DMS114 treated with DMSO at 0.1 percent for 48 hours (cell line): ENCODE data around the gene NAALADL2.
"Not testable (repeated sequence)": the region's sequence is repeated elsewhere in the genome, so short reads cannot be mapped to it uniquely, and the experiment has no call there.

Source experiments
- DNase-seq: peaks from one replicate; lab custom pipeline; 2025; ENCODE audit not compliant: unreplicated experiment; lab: John Stamatoyannopoulos, UW

The NAALADL2 gene

DNA sequence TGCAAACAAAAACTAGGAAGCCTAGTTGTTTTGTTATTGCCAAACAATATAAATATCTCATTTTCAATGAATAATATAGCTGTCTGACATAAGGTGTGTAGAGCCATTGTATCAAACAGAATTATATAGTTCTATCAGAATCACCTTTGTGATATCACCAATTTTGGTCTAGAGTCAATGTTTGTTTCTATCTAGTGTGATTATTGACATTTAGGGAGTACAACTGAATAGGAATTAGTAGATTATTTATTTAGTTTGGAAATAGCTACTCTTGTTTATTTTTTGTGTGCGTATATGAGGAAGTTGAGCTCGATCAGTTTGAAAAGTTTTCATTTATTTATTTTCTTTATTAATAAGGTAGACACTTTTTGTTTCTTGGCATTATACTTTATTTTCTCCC is 389.7 kb downstream of the NAALADL2 start:
- no peak for DNase-seq

DNA sequence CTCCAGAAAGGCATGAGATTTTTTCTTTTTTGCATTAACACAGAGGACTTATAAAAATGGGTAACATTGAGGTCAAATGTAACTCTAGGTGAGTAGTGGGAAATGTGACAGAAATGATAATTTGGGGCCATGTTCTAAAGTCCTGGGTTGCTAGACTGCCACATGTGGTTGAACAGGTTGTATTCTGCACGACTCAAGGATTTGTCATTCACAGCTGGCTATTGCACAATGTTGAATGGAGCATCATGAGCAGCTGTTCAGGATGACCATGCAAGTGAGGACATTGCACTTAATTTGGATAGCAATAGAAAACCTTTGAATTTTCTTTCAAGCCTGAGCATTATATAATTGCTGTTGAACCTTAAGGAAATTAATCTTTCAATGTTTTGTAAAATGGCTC is 396.6 kb downstream of the NAALADL2 start:
- no peak for DNase-seq

DNA sequence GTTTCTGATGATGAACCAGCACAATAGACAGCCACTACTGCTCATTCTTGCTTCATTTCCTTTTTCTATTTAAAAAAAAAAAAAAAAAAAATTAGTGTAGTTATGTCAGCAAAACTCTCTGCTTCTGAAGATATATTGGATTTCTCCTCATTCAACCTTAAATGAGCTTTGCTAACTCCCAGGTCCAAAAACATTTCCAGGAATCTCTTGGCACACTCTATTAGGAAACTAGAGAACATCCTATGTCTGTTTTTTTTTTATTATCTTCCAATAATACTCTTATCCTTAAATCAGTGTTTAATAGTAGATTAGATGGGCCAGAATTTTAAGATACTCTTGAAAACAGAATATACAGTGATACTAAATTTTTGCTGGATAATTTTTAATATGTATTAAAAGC is 398.0 kb downstream of the NAALADL2 start:
- DNase-seq: no peak

DNA sequence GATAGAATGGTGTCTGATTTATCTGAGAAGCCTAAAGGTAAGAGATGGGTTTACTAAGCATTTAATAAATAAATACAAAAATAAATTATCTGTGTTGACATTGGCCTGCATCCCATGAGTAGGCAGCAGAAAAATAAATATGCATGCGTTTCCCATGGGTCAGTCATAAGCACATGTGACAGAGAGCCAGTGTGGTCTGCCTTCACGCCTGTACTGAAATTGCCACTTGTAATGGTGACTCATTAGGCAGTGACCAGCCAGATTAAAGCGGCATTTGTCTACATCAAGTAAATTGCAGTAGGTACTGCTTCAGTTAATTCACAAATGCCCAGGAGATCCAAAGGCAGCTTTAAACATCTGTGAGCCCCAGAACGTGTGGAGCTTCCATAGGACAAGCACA is 399.6 kb downstream of the NAALADL2 start:
- DNase-seq: no peak

DNA sequence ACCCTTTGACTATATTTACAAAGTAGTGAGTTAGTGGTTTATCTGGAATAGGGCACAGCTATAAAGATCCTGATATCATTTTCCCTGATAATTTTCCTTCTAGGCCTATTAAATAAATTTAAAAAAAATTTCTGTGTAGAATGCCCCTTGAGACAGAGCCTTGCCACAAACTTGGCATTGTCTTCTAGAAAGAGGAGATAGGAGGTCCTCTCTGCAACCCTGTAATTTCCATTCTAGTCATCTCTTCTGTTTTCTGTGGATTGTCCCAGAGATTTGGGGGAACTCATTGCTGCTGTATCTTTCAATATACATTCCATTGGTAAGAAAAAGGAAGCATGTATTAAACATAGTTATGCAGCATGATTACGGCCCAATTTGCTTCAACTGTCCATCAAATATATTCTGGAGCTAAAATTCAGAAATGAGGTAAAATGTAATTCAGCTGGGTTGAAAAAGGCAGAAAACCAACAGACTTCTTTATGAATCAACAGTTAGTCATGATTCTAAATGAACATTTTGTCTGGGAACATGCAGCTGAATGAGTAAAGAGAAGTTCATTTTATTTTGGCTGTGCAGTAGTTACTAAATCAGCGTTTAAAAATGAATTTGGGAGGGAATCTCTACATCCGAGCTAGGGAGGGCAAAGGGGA is 401.1 kb downstream of the NAALADL2 start:
- DNase-seq: no peak

DNA sequence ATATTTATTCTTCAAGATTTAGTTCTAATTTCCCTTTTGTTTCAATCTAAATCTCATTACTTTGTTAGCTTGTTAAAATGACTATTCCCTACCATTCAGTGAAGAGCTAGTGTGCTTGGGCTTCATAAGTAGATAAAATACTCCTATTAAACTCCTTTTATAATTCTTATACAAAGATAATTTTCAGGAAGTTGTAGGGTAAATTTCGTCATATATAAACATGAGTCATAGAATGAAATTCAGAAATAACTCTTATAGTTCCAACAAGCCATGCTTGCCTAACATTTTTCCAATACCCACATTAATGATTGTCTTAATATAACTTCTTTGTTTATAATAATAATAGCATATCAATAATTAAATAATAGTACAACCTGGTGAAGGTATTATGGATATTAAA is 407.3 kb downstream of the NAALADL2 start:
- no peak for DNase-seq

DNA sequence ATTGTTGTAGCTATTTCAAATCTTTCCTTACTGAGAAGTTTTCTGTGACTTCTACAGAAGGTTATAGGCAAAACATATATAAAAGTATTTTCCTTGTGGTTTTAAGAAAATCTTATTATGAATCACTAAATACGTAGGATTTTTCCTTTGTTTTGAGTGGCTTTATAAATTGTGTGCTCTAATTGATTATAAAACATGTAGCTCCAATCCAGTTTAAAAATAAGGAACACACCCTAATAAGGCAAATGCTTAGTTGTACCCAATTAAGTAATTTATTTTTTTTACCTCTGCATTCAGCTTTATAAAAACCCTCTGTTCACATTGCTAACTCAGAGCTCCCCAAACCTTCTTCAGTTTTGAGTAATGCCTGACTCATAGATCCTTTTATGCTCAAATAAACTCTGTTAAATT is 408.0 kb downstream of the NAALADL2 start:
- no peak for DNase-seq

DNA sequence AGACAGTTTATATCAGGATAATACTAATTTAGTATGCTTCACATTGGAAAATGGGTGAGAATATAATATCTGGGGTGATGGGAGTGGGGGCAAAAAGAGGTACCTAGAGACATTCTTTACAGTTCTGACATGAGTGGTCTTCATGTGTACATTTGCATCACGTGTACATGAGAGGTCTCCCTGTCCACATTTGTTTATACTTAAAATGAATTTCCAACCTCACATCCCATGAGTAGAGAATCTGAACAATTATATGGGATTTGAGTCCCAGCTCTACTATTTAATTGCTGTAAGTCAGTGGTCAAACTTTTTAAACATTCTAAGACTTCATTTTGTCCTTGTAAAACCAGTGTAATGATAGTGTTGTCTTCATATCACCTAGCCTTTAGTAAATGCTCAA is 408.4 kb downstream of the NAALADL2 start:
- no peak for DNase-seq

DNA sequence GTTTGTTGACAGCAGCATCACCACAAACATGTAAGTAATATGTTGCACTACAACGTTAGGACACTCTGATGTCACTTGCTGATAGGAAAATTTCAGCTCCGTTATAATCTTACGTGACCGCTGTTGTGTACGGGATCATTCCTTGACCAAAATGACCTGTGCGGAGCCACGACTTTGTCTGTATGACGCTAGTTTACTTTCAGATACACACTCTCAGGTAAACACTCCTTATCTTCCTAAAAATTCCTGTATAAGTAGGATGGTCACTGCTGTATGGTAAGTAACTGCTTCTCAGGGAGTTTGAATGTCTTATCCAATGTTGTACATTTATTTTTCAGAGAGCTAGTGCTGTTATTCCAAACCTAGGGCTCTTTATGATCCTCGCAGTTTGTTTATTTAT is 410.3 kb downstream of the NAALADL2 start:
- DNase-seq: no peak

DNA sequence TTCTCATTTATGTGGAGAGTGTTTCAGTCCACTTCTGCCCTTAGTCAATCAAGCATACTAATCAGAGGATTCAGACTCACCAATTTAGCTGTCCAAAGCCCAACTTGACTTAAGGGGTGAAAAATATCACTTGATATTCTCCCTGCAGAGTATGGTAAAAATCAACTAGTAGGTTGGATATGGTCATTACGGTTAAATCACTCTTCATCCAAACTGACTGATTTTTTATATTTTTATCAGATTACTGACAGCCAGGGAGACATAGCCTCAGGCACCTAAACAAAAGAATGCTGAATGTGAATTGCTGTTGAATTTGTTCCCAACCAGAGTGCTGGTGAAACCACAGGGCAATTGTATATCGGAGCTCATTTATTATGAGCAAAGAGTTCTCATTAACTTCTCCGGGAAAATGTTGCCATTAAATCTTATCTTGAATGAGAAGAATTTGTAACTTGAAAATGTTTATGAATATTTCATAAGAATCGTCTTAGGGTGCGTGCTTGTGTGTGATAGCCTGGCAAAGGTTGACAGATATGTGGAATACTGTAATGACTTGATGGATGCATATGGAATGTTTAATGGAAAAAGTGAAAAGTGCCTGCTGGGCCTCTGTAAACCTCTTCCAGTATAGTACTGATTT is 411.2 kb downstream of the NAALADL2 start:
- no peak for DNase-seq

DNA sequence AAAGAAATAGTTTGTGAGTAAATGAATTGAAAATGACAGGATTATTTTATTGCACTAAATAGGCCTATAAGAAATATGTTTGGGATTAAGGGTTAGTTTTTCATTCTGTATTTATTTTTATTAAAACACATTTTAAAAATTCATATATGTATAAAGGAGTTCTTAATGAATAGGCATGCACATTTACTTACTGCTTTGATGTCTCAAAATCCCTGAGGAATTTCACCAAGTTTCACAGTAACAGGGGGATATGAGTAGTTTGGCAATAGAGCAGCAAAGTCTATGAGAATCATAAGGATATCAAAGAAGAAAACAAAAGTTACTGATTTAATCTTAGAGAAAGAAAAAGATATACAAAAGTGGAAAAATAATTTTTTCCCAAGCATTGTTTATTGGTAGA is 411.7 kb downstream of the NAALADL2 start:
- DNase-seq: no peak

DNA sequence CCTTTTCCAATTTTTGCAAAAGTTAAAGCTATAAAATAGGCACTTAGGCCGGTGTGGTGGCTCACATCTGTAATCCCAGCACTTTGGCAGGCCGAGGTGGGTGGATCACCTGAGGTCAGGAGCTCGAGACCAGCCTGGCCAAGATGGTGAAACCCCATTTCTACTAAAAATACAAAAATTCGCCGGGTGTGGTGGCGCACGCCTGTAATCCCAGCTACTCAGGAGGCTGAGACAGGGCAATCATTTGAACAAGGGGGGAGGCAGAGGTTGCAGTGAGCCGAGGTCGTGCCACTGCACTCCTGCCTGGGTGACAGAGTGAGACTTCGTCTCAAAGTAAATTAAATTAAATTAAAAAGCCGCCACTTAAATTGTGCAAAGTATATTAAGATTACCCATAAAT is 412.3 kb downstream of the NAALADL2 start:
- not testable (repeated sequence) for DNase-seq

DNA sequence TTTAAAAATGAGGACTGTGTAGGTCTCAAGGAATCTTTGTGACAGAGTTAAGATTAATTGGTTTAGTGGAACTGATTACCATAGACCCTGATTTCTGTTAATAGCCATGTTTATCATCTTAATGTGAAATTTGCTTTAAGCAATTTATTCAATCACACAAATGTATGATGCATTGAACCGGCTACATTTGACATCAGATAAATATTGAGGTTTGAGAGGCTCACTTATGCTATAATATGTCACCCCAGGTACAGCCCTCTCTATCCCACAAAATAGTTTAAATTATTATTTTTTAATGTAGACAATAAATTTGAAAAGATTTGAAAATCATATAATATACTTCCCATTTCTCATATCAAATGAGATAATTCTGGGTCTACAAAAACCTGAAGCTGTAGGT is 413.3 kb downstream of the NAALADL2 start:
- DNase-seq: no peak

DNA sequence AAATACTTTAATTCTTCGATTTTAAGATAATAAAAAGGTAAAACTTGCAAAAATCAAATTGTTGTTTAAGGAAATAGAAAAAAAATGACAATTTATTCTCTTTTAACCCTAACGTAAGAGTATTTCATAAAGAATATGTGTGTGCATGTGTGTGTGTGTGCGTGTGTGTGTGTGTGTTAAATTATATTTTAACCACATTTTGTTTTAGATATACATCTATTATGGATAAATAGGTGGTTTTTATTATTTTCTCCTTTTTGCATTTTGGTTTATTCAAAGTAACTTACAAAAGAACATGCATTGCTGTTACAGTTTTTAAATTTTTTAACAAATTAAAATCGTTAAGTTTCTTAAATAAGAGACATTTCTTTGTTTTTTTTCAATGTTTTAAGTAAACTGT is 414.4 kb downstream of the NAALADL2 start:
- DNase-seq: no peak

DNA sequence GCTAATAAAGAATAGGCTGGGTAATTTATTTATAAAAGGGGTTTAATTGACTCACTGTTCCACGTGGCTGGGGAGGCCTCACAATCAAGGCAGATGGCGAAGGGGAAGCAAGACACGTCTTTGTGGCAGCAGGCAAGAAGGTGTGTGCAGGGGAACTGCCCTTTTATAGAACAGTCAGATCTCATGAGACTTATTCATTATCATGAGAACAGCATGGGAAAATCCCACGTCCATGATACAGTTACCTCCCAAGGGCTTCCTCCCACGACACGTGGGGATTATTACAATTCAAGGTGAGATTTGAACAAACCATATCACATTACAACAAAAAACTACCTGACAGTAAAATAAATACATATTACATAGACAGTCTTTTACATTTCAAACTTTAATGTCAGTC is 414.9 kb downstream of the NAALADL2 start:
- DNase-seq: no peak

DNA sequence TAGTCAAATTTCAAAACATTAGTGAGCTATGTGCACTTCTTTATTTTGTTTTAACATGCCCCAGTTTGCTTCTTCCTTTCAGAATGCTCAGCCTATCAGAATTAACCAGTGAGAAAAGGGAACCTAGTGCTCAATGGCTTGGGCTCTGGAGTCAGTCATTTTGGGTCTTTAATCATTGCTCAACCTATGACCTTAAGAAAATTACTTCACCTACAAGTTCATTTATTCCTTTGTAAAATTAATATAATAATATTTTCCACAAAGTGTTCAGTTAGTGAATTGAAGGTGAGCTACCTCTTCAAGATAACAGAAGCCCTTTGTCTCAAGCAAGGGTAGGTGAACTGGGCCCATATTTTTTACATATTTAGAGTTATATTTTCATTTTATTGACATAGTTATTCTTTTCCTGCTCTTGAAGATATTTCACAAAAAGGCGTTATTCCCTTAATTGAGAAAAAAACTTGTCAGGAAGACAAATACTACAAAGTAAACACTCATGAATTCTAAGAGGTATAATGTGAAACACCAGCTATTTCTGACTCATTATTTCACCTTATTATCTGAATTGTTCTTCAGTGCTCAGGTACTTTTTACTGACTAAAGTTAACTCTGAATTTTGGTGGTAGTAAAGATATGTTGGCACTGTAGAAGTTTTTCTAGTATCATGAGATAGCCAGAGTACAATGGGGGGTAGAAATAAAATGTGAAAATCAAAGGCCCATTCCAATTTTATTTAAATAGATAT is 415.5 kb downstream of the NAALADL2 start:
- no peak for DNase-seq

DNA sequence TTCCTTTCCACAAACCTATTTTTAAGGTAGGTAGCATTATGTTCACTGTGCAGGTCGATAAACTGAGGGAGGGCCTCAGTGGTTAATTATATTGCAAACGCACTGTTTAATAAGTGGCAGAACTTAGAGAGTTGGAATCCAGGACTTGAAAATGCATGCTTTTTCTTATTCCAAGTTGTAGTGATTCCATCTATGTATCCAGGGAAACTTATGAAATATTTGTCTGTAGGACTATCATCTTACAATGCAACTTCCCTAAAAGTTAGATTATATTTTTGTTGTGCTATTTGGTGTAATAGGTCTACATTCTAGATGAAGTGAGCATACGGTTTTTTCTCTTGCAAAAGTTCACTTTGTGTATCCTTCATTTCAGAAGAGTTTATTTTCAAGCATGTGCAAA is 419.5 kb downstream of the NAALADL2 start:
- DNase-seq: no peak

DNA sequence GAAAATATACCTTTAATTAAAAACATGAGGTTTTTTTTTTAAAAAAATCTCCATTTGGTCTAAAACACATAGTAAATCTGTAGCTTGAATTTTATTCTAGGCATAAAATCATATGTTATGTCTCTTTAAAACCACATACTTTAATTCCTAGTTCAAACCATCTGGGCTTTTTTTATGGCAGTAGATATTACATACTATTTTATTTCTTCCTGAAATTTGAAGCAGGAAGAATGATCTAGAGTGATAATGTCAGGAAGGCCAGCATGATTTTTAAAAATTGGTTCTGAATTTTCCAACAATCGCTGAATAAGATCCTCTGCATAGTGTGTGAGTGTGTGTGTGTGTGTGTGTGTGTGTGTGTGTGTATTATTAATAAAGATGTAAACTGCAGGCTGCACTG is 420.3 kb downstream of the NAALADL2 start:
- no peak for DNase-seq

DNA sequence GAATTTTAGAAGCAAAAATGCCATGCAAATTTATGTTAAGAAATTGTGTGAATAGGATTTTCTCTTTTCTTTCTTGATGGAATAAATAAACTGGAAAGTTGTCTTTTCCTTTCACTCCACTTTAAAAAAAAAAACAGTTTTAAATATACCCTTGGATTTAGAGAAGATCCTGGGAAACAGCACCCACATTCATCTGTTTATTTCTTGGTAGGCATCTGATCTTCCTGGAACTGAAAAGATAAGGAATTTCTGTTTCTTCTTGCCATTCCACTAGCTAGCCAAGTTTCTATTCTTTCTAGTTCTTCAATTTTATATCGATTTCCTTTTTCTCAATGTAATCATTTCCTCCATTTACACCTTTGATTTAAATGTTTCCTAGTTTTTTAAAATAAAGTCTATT is 420.8 kb downstream of the NAALADL2 start:
- no peak for DNase-seq

DNA sequence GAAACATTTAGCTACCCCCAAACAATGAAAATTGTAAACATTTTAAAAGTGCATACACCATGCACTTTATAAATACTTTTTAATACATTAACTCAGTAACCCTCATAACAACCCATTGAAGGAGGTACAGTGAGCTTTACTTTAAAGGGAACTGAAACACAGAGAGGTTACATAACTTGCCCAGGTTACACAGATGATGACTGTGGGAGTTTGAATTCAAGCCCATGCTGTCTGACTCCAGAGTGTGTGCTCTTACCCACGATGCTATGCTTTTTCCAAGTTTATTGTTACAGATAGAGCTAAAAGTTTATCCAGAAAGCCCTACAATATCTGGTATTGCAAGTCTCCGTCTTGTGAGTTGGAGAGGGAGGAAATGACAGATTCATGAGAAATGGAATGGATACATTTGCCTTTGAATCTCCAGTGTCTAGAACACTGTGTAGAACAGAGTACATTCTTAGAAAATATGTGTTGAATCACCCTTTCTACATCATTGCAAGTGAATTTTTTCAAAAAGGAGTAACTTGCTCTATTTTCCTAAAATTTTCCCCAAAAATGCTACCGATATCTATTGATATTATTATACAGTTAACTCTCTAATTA is 428.3 kb downstream of the NAALADL2 start:
- DNase-seq: no peak

DNA sequence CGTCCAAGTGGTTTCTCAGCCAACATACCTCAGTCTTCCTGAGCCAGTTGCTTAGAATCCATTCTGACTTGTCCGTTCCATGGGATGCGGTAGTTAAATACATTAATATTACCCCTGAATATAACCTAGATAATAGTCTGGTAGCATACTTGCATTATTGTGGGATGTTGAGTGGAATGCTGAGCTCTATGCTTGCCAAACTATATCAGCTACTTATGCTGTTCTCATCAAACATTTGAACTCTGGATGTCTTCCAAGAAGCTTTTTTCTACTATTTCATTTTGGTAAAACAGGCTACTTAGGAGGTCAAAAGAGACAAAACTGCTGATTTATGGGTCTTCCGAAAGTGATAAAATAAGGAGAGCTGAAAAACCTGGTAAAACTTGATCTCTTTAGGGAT is 429.5 kb downstream of the NAALADL2 start:
- DNase-seq: no peak

DNA sequence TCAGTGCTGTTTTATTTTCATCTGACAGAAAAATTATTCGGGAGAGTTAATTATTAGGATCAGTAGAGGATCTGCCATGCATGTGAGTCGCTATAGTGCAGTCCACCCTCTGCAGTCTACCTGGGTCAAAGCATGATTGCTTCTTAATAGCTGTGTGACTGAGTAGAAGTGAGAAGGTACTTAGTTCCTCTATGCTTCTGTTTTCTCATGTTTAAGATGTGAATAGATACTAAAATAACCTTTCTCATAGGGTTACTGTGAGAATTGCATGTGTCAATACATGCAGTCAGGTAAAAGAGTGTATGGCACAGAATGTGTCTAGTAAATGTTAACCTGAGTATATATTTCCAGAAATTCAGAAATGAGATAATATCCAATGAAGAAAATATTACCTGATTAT is 435.7 kb downstream of the NAALADL2 start:
- DNase-seq: no peak
